Jurkat, Clone E6-1 (cell line): ENCODE data around the gene SLC1A7. TPM values are rescaled to one million over a fixed set of nuclear protein-coding genes. Genes with fewer than 3 reads are reported as not detected.
A peak's percentile ranks its signal among the peaks of the same experiment; 100 is the strongest.
"Not testable (repeated sequence)": the region's sequence is repeated elsewhere in the genome, so short reads cannot be mapped to it uniquely, and the experiment has no call there.

Experiments
- DNase-seq: peaks from one replicate; pipeline ENCODE4 v3.0.0-alpha.2; 2011; ENCODE audit warnings: low read depth, low spot score
- H3K4me3 ChIP-seq: 2 replicates; pipeline ENCODE4 v1.5.1; 2011; ENCODE audit warnings: mild to moderate bottlenecking, low read length, control low read depth, moderate library complexity
- polyA plus RNA-seq: library from polyadenylated mRNA; unstranded; fragments of >200 nt; gene quantifications from one replicate; pipeline ENCODE4 v1.2.1, GENCODE V29; 2012; ENCODE audit warnings: missing spikeins; ENCODE audit not compliant: insufficient read length, insufficient read depth

The SLC1A7 gene
- polyA plus RNA-seq = not detected

GRCh38 chr1:53142226-53142853 is at the start of gene SLC1A7:
Gene SLC1A7, minus strand, starts transcription at chr1:53142638. Its CDS starts 189 bp downstream, at chr1:53142449.
- no peak for DNase-seq
- no peak within 1 kb of the TSS for H3K4me3 ChIP-seq

- DNase-seq = no peak
Measured at GRCh38 chr1:53190210-53190611, 47.8 kb upstream of the SLC1A7 start.

GRCh38 chr1:53189061-53189460 is 46.6 kb upstream of the SLC1A7 start:
- no peak for DNase-seq

More at GRCh38 chr1:53190210-53190611, 47.8 kb upstream of the SLC1A7 start:
- H3K4me3 ChIP-seq = no peak overlapping the region

GRCh38 chr1:53188099-53188498 is 45.7 kb upstream of the SLC1A7 start:
- DNase-seq = no peak
- no peak overlapping the region for H3K4me3 ChIP-seq

More at GRCh38 chr1:53189061-53189460, 46.6 kb upstream of the SLC1A7 start:
- no peak overlapping the region for H3K4me3 ChIP-seq

- no peak overlapping the region for H3K4me3 ChIP-seq
- no peak for DNase-seq
Measured at GRCh38 chr1:53187401-53187800, 45.0 kb upstream of the SLC1A7 start.

- no peak overlapping the region for H3K4me3 ChIP-seq
- no peak for DNase-seq
Measured at GRCh38 chr1:53186533-53186932, 44.1 kb upstream of the SLC1A7 start.

- not testable (repeated sequence) for DNase-seq, H3K4me3 ChIP-seq
Measured at GRCh38 chr1:53185955-53186297, 43.5 kb upstream of the SLC1A7 start.

GRCh38 chr1:53183095-53183990 is 40.9 kb upstream of the SLC1A7 start:
- no peak overlapping the region for H3K4me3 ChIP-seq
- DNase-seq = no peak

- no peak overlapping the region for H3K4me3 ChIP-seq
- no peak for DNase-seq
Measured at GRCh38 chr1:53182716-53183094, 40.3 kb upstream of the SLC1A7 start.

- H3K4me3 ChIP-seq = no peak overlapping the region
- DNase-seq = peak; percentile 82
Measured at GRCh38 chr1:53182111-53182593, 39.7 kb upstream of the SLC1A7 start.

GRCh38 chr1:53180951-53181350 is 38.5 kb upstream of the SLC1A7 start:
- H3K4me3 ChIP-seq = no peak overlapping the region

GRCh38 chr1:53180226-53180625 is 37.8 kb upstream of the SLC1A7 start:
- no peak for DNase-seq
- no peak overlapping the region for H3K4me3 ChIP-seq

More at GRCh38 chr1:53180951-53181350, 38.5 kb upstream of the SLC1A7 start:
- DNase-seq = no peak

GRCh38 chr1:53176452-53177208 is 34.2 kb upstream of the SLC1A7 start:
- DNase-seq = no peak
- H3K4me3 ChIP-seq = no peak overlapping the region

GRCh38 chr1:53174971-53175913 is 32.8 kb upstream of the SLC1A7 start:
- DNase-seq = no peak

GRCh38 chr1:53172426-53173128 is 30.1 kb upstream of the SLC1A7 start:
- no peak overlapping the region for H3K4me3 ChIP-seq

More at GRCh38 chr1:53174971-53175913, 32.8 kb upstream of the SLC1A7 start:
- no peak overlapping the region for H3K4me3 ChIP-seq

GRCh38 chr1:53166912-53167311 is 24.5 kb upstream of the SLC1A7 start:
- H3K4me3 ChIP-seq = no peak overlapping the region
- DNase-seq = no peak

More at GRCh38 chr1:53172426-53173128, 30.1 kb upstream of the SLC1A7 start:
- no peak for DNase-seq

- no peak for DNase-seq
- H3K4me3 ChIP-seq = no peak overlapping the region
Measured at GRCh38 chr1:53166366-53166765, 23.9 kb upstream of the SLC1A7 start.
